ENCODE measurements around the gene LEMD3.
"Not testable (repeated sequence)": the region's sequence is repeated elsewhere in the genome, so short reads cannot be mapped to it uniquely, and the experiment has no call there.

LEMD3 gene

DNA sequence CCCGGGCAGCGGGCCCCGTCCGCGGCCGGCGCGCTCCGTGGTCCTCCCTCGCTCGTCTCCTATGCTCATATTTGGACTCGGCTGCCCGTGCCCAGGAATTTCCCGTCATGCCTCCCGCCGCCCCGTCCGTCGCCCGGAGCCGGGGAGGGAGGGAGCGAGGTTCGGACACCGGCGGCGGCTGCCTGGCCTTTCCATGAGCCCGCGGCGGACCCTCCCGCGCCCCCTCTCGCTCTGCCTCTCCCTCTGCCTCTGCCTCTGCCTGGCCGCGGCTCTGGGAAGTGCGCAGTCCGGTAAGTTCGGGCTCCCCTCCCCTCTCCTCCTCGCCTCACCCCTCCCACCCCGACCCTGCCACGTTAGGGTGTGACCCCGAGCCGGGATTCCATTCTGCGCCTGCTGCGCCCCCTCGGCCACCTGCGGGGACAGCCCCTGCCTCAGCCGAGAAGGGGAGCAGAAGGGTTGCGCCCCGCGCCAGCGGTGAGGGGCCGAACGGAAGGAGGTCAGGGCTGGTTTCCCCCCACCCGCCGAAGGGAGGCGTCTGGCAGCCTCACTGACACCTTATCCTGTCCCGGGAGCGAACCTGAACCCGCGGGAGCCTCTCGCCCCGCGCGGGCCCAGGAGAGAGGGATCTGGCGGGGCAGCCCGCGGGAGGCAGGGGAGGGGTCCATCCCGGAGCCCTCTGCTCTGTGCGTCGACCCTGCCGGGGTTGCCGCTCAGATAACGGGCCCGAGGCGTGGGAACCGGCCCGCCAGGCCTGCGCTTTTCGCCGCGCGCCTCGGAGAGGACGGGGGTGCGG is 109.4 kb downstream of the LEMD3 start, which contains the start of gene MSRB3:
Gene MSRB3 (plus strand): TSS at position 108 of the 793 bp plus-strand sequence. CDS start 29,897 bp downstream, outside the sequence.
- DNase-seq (ENCODE audit: low read depth in 2 of 2) = no peak

DNA sequence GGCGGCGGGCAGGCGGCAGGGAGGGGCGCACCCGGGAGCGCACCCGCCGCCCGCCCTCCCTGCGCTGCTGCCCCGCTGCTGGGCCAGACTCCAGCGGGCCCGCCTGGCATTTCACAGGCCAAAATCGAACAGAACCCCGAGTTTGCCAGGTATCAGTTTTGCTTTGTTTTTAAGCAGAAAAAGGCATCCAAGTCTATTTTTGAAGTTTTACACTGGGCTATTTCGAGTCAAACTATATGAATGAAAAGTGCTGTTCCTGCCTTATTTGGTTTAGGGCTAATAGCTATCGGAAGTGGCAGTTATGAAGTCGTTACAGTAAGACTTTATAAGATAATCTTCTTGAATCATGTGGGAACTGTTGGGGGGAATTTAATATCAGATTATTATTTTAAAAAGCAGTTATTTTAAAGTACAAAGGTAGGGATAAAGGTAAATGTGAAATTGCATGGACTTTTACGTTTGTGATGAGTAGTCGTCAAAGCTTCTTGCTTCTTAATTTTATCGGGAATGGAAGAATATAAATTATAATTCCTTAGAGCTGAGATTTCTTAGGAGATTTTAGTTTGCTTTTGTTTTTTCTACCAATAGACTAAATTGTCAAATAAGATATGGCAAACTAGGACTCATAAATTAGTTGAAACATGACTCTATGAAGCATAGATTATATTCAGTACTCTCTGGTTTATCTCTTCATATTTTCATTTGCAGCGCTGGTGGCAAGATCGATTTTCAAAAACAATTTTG is 110.2 kb downstream of the LEMD3 start:
- DNase-seq (ENCODE audit: low read depth in 2 of 2) = no peak

DNA sequence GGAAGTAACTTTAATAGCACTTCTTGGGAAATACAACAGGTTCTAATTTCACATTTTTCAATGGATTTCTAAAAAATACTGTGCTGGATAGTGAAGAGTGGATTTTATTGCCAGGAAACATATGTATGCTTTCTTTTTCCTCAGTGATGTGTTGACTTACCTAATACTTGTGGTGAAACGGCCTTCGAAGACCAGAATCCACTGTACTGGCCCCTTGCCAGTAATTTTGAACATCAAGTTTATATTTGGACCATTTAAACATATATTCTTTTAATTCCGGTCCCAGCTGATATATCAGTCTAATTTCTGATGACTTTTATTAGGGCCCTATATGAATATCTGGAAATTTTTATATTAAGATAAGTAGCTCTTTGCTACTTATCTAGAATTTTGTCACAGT is 110.9 kb downstream of the LEMD3 start:
- DNase-seq (ENCODE audit: low read depth in 2 of 2) = no peak

GRCh38 chr12:65282840-65283239 is 113.5 kb downstream of the LEMD3 start:
- DNase-seq (ENCODE audit: low read depth in 2 of 2) = no peak

GRCh38 chr12:65285532-65285931 is 116.1 kb downstream of the LEMD3 start:
- DNase-seq (ENCODE audit: low read depth in 2 of 2) = not testable (repeated sequence)

DNA sequence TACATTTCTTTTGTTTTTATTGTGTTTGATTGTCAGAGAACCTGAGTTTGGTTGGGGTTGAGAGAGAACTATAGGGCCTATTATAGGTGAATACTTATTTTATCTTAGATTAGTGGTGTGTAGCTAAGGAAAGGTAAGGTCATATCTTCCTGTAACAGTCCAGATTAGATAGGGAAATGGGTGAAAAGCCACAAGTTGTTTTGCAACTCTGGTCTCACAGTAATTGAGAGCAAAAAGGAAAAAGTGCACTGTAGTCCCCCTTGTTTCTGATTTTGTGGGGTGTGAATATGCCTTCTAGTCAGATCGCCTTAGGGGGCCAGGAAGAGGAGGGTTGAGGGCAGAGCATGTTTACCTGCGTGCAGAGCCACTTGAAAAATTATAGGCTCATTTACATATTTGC is 118.0 kb downstream of the LEMD3 start:
- no peak for DNase-seq (ENCODE audit: low read depth in 2 of 2)

DNA sequence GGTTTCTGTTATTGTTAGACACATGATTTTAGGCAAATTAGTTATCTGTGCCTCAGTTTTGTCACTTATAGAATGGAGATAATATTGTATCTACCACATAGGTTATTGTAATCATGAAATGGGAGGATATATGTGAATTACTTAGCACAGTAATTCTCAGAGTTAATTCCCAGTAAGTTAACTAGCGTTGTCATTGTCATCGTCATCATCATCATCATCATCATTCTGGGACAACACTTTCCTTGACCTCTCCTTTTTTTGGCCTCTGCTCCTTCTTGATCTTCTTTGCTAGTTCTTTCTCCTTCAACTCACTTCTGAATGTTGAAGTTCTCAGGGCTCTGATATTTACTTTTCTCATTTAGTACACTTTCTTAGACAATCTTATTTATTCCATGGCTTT is 122.9 kb downstream of the LEMD3 start:
- no peak for DNase-seq (ENCODE audit: low read depth in 2 of 2)

- DNase-seq (ENCODE audit: low read depth in 2 of 2) = no peak
Measured at GRCh38 chr12:65293735-65294134, 124.4 kb downstream of the LEMD3 start.

- no peak for DNase-seq (ENCODE audit: low read depth in 2 of 2)
Measured at GRCh38 chr12:65294641-65295262, 125.4 kb downstream of the LEMD3 start.

GRCh38 chr12:65296508-65297265 is 127.3 kb downstream of the LEMD3 start:
- DNase-seq (ENCODE audit: low read depth in 2 of 2) = no peak
